Skeletal muscle cell (primary cell): Measurements from ENCODE around the gene TP73.
A peak's percentile ranks its signal among the peaks of the same experiment; 100 is the strongest.

ENCODE experiments used
- DNase-seq: peaks from one replicate; pipeline ENCODE4 v3.0.0-alpha.2; 2010; ENCODE audit warnings: low read depth
- H3K4me3 ChIP-seq: 2 replicates; pipeline ENCODE4 v1.5.1; 2011; ENCODE audit warnings: low read depth, mild to moderate bottlenecking, control low read depth, low read length, moderate library complexity

Gene TP73

GRCh38 chr1:3651930-3652547 is at the start of gene TP73:
TP73 (plus strand) TSS chr1:3652516; CDS start chr1:3682366, 29,850 bp downstream.
- peak within 1 kb of the TSS; percentile 31 for H3K4me3 ChIP-seq

GRCh38 chr1:3603156-3603555 is 49.2 kb upstream of the TP73 start:
- no peak for DNase-seq
- no peak overlapping the region for H3K4me3 ChIP-seq

More at GRCh38 chr1:3651930-3652547, at the start of gene TP73:
- DNase-seq = no peak

GRCh38 chr1:3603571-3604467 is 48.5 kb upstream of the TP73 start:
- no peak overlapping the region for H3K4me3 ChIP-seq
- no peak for DNase-seq

DNA sequence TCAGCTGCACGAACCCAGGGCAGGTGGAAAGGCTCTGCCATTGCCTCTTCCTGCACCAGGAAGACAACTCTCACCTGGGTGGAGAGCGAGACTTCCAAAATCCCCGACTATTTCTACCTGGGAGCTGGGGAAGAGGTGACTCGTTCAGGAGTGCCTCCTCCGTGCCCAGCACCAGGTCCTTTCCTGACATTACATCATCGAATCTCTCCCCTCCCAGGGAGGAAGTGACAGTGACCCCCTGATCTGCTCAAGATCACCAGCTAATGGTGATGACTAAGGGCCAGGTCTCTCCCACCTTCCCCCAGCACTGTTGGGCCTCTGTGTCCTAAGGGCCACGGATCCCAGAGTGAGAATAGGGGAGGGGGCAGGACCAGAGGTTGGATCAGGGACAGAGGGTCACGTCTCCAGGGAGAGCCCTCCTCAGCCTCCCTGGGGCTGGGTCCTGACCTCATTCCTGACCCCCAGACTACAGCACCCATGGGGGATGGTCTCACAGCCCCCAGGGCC is 47.8 kb upstream of the TP73 start:
- no peak for DNase-seq

DNA sequence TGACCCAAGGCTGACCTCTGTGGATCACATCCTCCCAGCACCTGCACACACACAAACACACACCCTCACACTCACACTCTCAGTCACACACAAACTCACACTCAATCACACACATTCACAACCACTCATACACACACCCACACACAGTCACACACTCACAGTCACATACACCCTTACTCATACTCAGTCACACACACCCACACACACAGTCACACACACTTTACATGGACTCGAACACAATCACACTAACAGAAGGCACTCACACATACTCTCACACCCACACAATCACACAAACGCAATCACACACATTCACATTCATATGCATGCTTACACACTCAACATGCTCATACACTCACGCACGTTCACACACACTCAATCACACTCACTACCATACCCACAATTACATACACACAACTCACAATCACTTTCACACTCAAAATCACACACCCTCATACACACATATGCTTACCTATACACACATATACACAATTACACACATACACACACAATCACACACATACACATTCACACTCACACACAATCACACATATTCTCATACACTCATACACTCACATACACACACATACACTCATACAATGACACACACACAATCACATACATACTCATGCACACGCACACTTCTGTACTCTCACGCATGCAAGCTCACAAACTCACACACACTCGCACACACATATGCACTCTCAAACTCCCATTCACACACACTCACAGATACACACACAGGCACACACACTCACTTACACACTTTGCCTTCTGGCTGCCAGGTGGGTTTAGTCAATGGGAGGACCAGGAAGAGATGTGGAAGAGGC is 47.1 kb upstream of the TP73 start:
- no peak for DNase-seq

More for the DNA sequence above, 47.8 kb upstream of the TP73 start:
- no peak overlapping the region for H3K4me3 ChIP-seq

GRCh38 chr1:3606779-3607702 is 45.3 kb upstream of the TP73 start:
- H3K4me3 ChIP-seq = no peak overlapping the region
- DNase-seq = no peak

More for the DNA sequence above, 47.1 kb upstream of the TP73 start:
- H3K4me3 ChIP-seq = no peak overlapping the region

DNA sequence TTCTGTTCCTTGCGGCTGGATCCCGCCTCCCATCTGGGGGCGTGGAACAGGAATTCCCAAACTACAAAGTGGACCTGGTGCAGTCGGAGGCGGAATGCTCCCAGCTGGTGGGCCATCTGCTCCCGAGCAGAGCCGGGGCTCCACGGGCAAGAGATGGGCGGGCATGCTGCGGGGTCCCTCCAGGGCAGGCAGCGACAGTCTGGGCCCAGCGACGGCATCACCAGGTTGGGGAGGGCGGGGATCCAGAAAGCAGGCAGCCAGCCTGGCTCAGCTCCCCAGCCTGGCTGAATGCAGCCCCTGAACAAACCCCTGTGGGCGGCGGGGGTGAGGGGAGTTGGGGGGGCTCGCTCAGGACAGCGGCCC is 44.6 kb upstream of the TP73 start:
- H3K4me3 ChIP-seq = no peak overlapping the region
- no peak for DNase-seq

DNA sequence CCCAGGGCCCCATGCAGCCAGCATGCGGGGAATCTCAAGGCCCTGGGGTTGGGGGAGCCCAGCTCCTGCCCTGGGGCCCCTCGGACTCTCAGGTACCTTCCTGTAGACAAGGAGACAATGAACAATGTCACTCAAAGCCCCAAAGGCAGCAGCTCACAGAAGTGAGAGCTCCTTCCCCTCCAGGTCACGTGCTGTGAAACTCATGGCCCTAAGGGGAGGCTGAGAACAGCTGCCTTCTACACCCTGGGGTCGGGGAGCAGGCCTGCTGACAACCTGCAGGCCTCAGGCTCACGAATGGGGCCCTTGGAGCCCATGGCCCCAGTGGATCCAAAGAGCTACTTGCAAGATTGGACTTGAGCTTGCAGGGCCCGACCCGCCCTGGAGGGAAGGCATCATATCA is 44.2 kb upstream of the TP73 start:
- DNase-seq = no peak
- H3K4me3 ChIP-seq = no peak overlapping the region

DNA sequence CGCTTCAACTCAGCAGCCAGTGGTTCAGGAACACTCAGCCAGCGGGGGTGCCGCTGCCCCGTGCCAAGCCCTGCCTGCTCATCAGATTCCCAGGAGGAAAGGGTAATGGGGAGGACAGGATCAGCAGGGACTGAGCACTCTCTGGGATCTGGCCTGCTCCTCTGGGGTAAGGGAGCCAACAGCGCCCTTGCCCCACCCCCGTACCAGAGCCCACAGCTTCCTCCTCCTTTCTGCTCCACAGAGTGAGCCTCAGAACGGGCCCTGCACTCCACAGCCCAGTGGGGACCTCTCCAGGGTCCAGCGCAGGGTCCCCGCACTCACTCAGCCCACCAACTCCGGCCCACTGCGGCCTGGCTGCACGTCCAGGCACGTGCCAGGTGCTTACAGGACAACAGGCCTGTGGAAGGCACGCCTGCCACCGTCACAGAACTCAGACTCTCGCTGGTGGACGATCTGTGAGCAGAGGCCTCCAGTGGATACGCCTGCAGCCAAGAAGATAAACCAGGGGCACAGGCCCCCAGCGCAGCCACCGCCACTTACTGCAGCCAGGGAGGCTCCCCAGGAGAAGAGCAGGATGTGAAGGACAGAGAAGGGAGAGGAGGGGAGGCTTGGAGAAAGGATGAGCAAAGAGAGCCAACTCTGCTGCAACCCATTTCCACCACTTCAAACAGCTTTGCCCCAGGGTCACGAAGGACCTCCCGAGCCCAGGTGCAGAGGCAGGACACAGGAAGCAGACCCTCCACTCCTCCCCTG is 43.1 kb upstream of the TP73 start:
- DNase-seq = no peak
- no peak overlapping the region for H3K4me3 ChIP-seq

DNA sequence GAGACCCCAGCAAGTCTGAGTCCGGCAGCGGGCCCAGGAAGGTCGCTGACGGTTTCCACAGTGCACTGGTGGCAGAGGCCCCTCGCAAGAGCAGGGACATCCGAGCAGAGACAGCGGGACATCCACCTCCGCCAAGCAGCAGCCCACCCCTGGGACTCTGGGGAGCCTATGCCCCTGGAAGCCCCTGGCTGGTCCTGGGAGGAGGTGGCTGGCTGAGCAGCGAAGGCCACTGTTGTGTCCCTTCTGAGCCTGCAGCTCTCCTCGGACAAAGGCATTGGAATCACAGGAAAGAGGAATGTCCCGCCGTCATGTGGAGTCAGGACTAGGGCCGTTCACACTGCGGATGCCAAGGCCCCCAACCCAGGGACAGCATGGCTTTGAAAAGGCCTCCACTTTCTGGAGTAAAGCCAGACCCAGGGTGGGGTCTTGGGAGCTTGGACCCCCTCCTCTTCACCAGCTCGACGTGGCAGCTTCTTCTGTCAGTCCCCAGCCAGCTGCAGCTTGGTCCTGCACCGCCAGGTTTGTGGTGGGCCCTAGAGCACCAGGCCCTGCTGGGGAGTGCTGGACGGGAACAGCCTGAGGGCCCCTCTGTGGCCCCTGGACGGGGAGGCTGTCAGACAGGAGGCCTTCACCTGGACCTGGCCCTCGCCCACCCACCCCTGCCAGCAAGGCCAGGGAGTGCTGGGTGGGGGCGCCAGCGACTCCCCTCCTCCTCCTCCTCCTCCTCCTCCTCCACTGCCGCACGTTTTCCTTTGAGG is 42.4 kb upstream of the TP73 start:
- no peak for DNase-seq
- H3K4me3 ChIP-seq = no peak overlapping the region

DNA sequence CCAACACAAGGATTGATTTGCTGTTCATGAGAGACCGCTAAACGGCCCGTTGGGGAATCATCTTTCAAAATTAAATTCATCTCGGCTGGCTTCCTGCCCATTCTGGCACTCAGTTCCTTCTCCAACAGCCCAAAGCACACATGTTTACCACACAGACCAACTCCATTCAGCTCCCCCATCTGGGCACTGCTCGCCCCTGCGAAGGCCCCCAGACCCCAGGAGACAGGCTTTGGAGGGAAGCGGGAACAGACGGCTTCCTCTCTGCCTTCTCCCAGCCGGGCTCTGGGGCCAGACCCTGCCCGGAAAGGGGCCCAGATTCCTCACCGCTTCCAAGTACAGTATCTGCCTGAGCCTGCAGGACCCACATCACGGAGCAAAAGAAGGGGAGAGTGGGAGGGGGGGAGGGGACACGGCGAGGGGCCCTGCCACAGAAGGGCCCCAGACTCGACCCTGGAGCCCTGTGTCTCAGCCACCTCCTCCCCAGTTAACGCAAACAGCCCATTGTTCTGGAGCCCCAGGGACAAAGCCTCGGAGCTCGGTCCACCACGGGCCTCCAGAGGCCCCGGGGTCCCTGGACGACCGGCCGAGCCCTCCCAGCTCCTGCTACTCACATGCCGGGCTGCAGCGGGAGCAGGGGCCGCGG is 41.7 kb upstream of the TP73 start:
- no peak for DNase-seq
- H3K4me3 ChIP-seq = no peak overlapping the region

DNA sequence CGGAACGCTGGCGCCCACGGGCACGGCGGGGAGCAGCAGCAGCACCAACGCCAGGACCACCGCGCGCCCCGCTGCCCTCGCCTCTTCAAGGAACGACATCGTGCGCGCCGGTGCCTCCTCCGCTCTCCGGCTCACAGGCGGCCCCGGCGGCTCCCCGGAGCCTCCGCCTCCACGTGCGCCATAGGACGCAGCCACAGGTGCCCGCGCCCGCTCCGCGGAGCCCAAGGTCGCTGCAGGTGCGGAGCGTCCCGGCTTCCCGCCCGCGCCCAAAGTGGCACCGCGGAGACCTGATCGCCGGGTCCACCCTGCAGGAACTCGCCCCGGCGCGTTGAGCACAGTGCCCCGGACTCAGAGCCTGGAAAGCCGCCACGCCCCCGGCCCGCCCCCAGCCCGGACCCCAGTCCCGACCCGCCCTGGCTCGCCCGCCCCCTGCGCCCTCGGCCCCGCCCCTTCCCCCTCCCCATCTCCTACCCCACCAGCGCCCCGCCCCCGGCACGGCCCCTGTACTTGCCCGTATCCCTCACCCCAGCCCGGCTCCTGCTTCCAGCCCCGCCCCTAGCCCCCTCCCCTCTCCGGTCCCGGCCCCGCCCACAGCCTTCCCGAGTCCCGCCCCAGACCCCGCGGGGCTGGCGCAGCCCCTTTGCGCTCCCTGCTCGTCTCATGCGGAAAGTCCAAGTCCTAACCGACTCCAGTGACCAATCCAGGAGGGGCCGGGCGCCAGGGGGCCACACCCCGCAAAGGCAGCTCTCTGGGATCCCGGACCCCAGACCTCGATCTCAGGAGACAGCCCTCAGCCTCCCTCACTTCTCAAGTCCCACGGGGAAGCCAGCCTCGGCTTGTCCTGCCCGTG is 40.9 kb upstream of the TP73 start, which contains the start of gene MEGF6:
Gene MEGF6, minus strand, starts transcription at position 339 of the 850 bp plus-strand sequence. Its CDS starts 240 bp downstream, at position 99.
- no peak for DNase-seq
- peak within 1 kb of the TSS; percentile 24 for H3K4me3 ChIP-seq

- H3K4me3 ChIP-seq = no peak overlapping the region
- no peak for DNase-seq
Observed at GRCh38 chr1:3612123-3612522, 40.2 kb upstream of the TP73 start.

DNA sequence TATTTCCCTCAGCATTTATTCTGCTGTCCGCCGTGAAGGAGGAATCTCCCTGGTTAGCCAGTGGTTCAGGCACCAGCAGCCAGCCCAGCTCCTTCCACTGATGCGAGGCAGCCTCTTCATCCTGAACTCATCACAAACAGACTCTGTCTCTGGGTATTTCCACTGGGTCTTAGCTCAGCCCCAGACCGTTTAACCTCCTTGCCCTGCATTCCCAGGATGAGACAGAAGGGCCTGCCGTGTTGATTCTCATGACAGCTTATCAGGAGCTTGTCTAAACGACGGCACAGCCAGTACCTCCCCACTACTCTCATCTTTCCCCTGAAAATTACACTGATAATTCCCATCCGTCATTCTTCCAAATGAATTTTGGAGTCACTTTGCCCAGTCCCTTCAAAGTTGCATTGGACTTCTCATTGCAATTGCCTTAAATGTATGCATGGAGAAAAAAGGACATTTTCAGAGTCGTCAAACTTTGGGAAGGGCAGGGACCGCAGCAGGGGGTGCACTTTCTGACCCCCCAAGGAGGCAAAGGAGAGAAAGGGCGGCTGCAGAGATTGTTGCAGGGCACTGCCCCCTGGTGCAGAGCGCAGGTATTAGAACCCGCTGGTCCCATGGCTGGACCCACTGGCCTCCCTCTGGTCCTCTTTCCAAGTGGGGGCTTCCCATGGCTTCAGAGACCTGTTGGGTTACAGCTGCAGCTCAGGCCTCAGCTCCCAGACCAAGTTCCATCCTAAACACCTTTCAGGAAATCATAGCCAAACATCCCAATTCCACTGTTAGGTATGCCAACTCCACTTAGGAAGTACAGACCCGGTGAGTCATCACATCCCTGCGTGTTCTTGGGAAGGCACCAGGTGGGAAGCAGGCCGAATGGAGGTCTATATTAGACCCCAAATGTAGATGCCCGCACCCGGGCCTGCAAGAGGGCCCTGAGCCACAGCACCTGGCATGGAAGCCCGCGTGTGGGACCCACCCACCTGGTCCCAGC is 37.3 kb upstream of the TP73 start:
- no peak for DNase-seq
- H3K4me3 ChIP-seq = no peak overlapping the region

- no peak overlapping the region for H3K4me3 ChIP-seq
- DNase-seq = no peak
Observed at GRCh38 chr1:3616861-3617260, 35.5 kb upstream of the TP73 start.
